Measurements from ENCODE around the gene CCR9.

DNA sequence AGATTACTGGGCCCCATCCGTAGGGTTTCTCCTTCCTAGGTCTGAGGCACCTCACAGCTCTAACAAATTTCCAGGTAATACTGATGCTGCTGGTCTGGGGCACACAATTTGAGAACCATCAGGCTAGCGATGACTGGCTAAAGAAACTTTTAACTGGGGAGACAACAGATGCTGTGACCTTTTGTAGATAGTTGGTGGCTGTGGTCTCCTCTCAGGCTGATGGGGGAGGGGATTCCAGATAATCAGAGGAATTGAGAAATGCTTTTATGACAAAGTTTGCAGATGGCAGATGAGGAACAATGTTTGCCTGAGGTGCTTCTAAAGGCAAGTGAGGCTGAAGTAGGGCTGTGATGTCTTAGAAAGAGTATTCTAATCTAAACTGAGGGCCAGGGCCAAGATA is 13.8 kb upstream of the CCR9 start:
- TF ChIP-seq, protein P1, sequence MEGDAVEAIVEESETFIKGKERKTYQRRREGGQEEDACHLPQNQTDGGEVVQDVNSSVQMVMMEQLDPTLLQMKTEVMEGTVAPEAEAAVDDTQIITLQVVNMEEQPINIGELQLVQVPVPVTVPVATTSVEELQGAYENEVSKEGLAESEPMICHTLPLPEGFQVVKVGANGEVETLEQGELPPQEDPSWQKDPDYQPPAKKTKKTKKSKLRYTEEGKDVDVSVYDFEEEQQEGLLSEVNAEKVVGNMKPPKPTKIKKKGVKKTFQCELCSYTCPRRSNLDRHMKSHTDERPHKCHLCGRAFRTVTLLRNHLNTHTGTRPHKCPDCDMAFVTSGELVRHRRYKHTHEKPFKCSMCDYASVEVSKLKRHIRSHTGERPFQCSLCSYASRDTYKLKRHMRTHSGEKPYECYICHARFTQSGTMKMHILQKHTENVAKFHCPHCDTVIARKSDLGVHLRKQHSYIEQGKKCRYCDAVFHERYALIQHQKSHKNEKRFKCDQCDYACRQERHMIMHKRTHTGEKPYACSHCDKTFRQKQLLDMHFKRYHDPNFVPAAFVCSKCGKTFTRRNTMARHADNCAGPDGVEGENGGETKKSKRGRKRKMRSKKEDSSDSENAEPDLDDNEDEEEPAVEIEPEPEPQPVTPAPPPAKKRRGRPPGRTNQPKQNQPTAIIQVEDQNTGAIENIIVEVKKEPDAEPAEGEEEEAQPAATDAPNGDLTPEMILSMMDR (IDR thresholded peaks at IDR 0.05; ENCODE audit: insufficient read depth, low read depth, low read length), result no peak
- no peak for TF ChIP-seq EZH2 (IDR thresholded peaks at IDR 0.05; ENCODE audit: insufficient read depth, low read length)

Measured in astrocyte (in vitro differentiated cells and primary cell).